ENCODE measurements around the gene TMEM176A. TPM values are rescaled to one million over a fixed set of nuclear protein-coding genes. Genes with fewer than 3 reads are reported as not detected.
"Not testable (repeated sequence)": the region's sequence is repeated elsewhere in the genome, so short reads cannot be mapped to it uniquely, and the experiment has no call there.

The TMEM176A gene
- total and polyA plus RNA-seq, 2 donors from 2014 or later, result 288 to 513 TPM

- Histone ChIP-seq H3K4me1 (ENCODE audit: control insufficient read depth in 2 of 3, insufficient read depth in 2 of 3, low read depth in 1 of 3, low read length in 3 of 3) (peaks cover 0 to 10% (median 0%) of the 10 kb centered on the region in 3 donors), H3K27me3 (ENCODE audit: control insufficient read depth, insufficient read depth, low read length) (no peaks in the 10 kb centered on the region), H3K9me3 (ENCODE audit: control insufficient read depth in 2 of 3, insufficient read depth in 1 of 3, low read length in 3 of 3) (peaks cover 0 to 14% (median 0%) of the 10 kb centered on the region in 3 donors), H3K36me3 (ENCODE audit: control insufficient read depth in 2 of 3, insufficient read depth in 3 of 3, low read length in 3 of 3) (peaks cover 0 to 17% (median 13%) of the 10 kb centered on the region in 3 donors), H3K4me3 (ENCODE audit: low read length in 3 of 3) (no peak overlapping the region), H3K9ac (ENCODE audit: low read length in 3 of 3) (no peak overlapping the region), H3K27ac (ENCODE audit: low read depth in 2 of 2, low read length in 2 of 2) (no peak overlapping the region)
- TF ChIP-seq CTCF (IDR thresholded peaks at IDR 0.05; ENCODE audit: borderline replicate concordance, extremely low read depth, insufficient read depth), result no peak
- intact Hi-C loops (cut with DNase I), result no loop called here
- FAIRE-seq, result no peak
- no peak for DNase-seq
Measured at GRCh38 chr7:150805864-150806263, 5.3 kb downstream of the TMEM176A start.

DNA sequence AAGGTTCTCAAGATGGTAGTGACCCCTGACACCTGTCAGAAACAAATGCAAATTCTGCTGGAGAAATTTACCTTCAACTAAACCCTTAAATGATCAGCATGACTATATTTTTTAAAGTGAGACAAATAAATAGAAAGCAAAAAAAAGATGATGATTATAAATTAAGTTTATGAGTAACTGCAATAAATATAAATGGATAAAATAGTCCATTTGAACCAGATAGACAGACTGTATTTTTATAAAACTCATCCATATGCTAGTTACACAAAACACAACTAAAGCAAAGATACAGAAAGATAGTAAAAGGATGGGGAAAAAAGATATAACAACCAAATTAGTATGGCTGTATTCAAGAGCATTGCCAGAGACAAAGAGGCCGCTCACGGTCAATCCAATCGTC lies 5.9 kb downstream of the TMEM176A start:
- Histone ChIP-seq H3K27me3 (ENCODE audit: control insufficient read depth, insufficient read depth, low read length) (no peaks in the 10 kb centered on the region), H3K27ac (ENCODE audit: low read depth in 2 of 2, low read length in 2 of 2) (no peak overlapping the region), H3K9me3 (ENCODE audit: control insufficient read depth in 2 of 3, insufficient read depth in 1 of 3, low read length in 3 of 3) (peaks cover 0 to 14% (median 0%) of the 10 kb centered on the region in 3 donors), H3K4me3 (ENCODE audit: low read length in 3 of 3) (no peak overlapping the region), H3K36me3 (ENCODE audit: control insufficient read depth in 2 of 3, insufficient read depth in 3 of 3, low read length in 3 of 3) (peaks cover 0 to 17% (median 13%) of the 10 kb centered on the region in 3 donors), H3K9ac (ENCODE audit: low read length in 3 of 3) (no peak overlapping the region), H3K4me1 (ENCODE audit: control insufficient read depth in 2 of 3, insufficient read depth in 2 of 3, low read depth in 1 of 3, low read length in 3 of 3) (peaks cover 0 to 10% (median 0%) of the 10 kb centered on the region in 3 donors)
- DNase-seq (no peak), FAIRE-seq (no peak)
- TF ChIP-seq CTCF (IDR thresholded peaks at IDR 0.05; ENCODE audit: borderline replicate concordance, extremely low read depth, insufficient read depth), result no peak
- intact Hi-C loops (cut with DNase I), result no loop called here

GRCh38 chr7:150806863-150807262 lies 6.3 kb downstream of the TMEM176A start:
- FAIRE-seq, result no peak
- H3K4me1 ChIP-seq (ENCODE audit: control insufficient read depth in 2 of 3, insufficient read depth in 2 of 3, low read depth in 1 of 3, low read length in 3 of 3), result peaks cover 0 to 10% (median 0%) of the 10 kb centered on the region in 3 donors
- no peaks in the 10 kb centered on the region for H3K27me3 ChIP-seq (ENCODE audit: control insufficient read depth, insufficient read depth, low read length)
- H3K27ac ChIP-seq (ENCODE audit: low read depth in 2 of 2, low read length in 2 of 2), result no peak overlapping the region
- intact Hi-C loops (cut with DNase I), result no loop called here
- no peak overlapping the region for H3K4me3 ChIP-seq (ENCODE audit: low read length in 3 of 3)
- DNase-seq, result no peak
- H3K36me3 ChIP-seq (ENCODE audit: control insufficient read depth in 2 of 3, insufficient read depth in 3 of 3, low read length in 3 of 3), result peaks cover 0 to 17% (median 13%) of the 10 kb centered on the region in 3 donors
- H3K9me3 ChIP-seq (ENCODE audit: control insufficient read depth in 2 of 3, insufficient read depth in 1 of 3, low read length in 3 of 3), result peaks cover 0 to 14% (median 0%) of the 10 kb centered on the region in 3 donors
- no peak overlapping the region for H3K9ac ChIP-seq (ENCODE audit: low read length in 3 of 3)
- no peak for TF ChIP-seq CTCF (IDR thresholded peaks at IDR 0.05; ENCODE audit: borderline replicate concordance, extremely low read depth, insufficient read depth)

DNA sequence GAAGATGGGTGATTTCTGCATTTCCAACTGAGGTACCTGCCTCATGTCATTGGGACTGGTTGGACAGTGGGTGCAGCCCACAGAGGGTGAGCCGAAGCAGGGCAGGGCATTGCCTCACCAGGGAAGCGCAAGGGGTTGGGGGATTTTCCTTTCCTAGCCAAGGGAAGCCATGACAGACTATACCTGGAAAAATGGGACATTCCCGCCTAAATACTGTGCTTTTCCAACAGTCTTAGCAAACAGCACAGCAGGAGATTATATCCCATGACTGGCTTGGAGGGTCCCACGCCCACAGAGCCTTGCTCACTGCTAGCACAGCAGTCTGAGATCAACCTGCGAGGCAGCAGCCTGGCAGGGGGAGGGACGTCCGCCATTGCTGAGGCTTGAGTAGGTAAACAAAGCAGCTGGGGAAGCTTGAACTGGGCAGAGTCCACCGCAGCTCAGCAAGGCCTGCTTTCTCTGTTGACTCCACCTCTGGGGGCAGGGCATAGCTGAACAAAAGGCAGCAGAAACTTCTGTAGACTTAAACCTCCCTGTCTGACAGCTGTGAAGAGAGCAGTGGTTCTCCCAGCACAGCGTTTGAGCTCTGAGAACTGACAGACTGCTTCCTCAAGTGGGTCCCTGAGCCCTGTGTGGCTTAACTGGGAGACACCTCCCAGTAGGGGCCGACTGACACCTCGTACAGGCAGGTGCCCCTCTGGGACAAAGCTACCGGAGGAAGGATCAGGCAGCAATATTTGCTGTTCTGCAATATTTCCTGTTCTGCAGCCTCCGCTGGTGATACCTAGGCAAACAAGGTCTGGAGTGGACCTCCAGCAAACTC lies 7.3 kb downstream of the TMEM176A start:
- H3K4me1 ChIP-seq (ENCODE audit: control insufficient read depth in 2 of 3, insufficient read depth in 2 of 3, low read depth in 1 of 3, low read length in 3 of 3); H3K4me3 ChIP-seq (ENCODE audit: low read length in 3 of 3); FAIRE-seq; H3K9ac ChIP-seq (ENCODE audit: low read length in 3 of 3); H3K27ac ChIP-seq (ENCODE audit: low read depth in 2 of 2, low read length in 2 of 2); intact Hi-C loops (cut with DNase I); H3K27me3 ChIP-seq (ENCODE audit: control insufficient read depth, insufficient read depth, low read length); DNase-seq: not testable (repeated sequence)
- Histone ChIP-seq H3K9me3 (ENCODE audit: control insufficient read depth in 2 of 3, insufficient read depth in 1 of 3, low read length in 3 of 3) (peaks cover 0 to 14% (median 0%) of the 10 kb centered on the region in 3 donors), H3K36me3 (ENCODE audit: control insufficient read depth in 2 of 3, insufficient read depth in 3 of 3, low read length in 3 of 3) (peaks cover 0 to 16% (median 10%) of the 10 kb centered on the region in 3 donors)

Measured in kidney (tissue), 14 donors.